ACC112 (cell line): ENCODE data around the gene DDX24.

Source experiments
- H2AFZ ChIP-seq: fragments of 200-600 bp; sonication (generic); one replicate; pipeline ENCODE4 v1.6.0; 2017; ENCODE audit warnings: antibody characterized with exemption, low read length; ENCODE audit not compliant: unreplicated experiment
- H3K27ac ChIP-seq: fragments of 200-600 bp; sonication (generic); 2 replicates; pipeline ENCODE4 v1.5.1; 2014; ENCODE audit warnings: low read depth, mild to moderate bottlenecking, antibody characterized with exemption, low read length, moderate library complexity
- H3K27me3 ChIP-seq: fragments of 200-600 bp; sonication (generic); 2 replicates; pipeline ENCODE4 v1.6.1; 2014; ENCODE audit warnings: mild to moderate bottlenecking, antibody characterized with exemption, low read length, moderate library complexity, mixed read lengths; ENCODE audit not compliant: insufficient read depth
- H3K36me3 ChIP-seq: fragments of 200-600 bp; sonication (generic); 2 replicates; pipeline ENCODE4 v1.6.1; 2016; ENCODE audit warnings: mild to moderate bottlenecking, antibody characterized with exemption, low read length, moderate library complexity, mixed read lengths; ENCODE audit not compliant: insufficient read depth
- H3K4me1 ChIP-seq: fragments of 200-600 bp; sonication (generic); one replicate; pipeline ENCODE4 v1.6.1; 2016; ENCODE audit warnings: low read length, mixed read lengths; ENCODE audit not compliant: insufficient read depth, unreplicated experiment, control insufficient read depth
- H3K4me3 ChIP-seq: fragments of 200-600 bp; sonication (generic); 2 replicates; pipeline ENCODE4 v1.5.1; 2014; ENCODE audit warnings: mild to moderate bottlenecking, low read depth, low read length
- H3K79me2 ChIP-seq: fragments of 200-600 bp; sonication (generic); one replicate; pipeline ENCODE4 v1.6.0; 2016; ENCODE audit warnings: low read length; ENCODE audit not compliant: control insufficient read depth, unreplicated experiment, insufficient read depth

The DDX24 gene

GRCh38 chr14:94021416-94022157 is 59.4 kb downstream of the DDX24 start:
- Histone ChIP-seq H3K36me3 (no peaks in the 10 kb centered on the region), H3K79me2 (no peaks in the 10 kb centered on the region), H3K4me1 (no peaks in the 10 kb centered on the region), H3K27ac (no peak overlapping the region), H3K27me3 (peaks cover 19% of the 10 kb centered on the region; the same call in 1 of the 2 replicates), H3K4me3 (no peak overlapping the region), H2AFZ (no peak overlapping the region)

GRCh38 chr14:94021001-94021400 is 60.0 kb downstream of the DDX24 start:
- no peak overlapping the region for H3K4me3 ChIP-seq
- peaks cover 24% of the 10 kb centered on the region; the same call in 1 of the 2 replicates for H3K27me3 ChIP-seq
- H3K79me2 ChIP-seq, result no peaks in the 10 kb centered on the region
- H2AFZ ChIP-seq, result no peak overlapping the region
- H3K4me1 ChIP-seq, result no peaks in the 10 kb centered on the region
- no peak overlapping the region for H3K27ac ChIP-seq
- H3K36me3 ChIP-seq, result no peaks in the 10 kb centered on the region

- Histone ChIP-seq H3K27ac (no peak overlapping the region), H3K36me3 (no peaks in the 10 kb centered on the region), H3K4me3 (no peak overlapping the region), H3K79me2 (no peaks in the 10 kb centered on the region), H3K4me1 (no peaks in the 10 kb centered on the region), H2AFZ (no peak overlapping the region), H3K27me3 (peaks cover 30% of the 10 kb centered on the region)
Measured at GRCh38 chr14:94020267-94020666, 60.7 kb downstream of the DDX24 start.

- H3K4me3 ChIP-seq, result no peak overlapping the region
- H2AFZ ChIP-seq, result no peak overlapping the region
- H3K36me3 ChIP-seq, result no peaks in the 10 kb centered on the region
- no peaks in the 10 kb centered on the region for H3K4me1 ChIP-seq
- H3K27ac ChIP-seq, result no peak overlapping the region
- H3K27me3 ChIP-seq, result peaks cover 31% of the 10 kb centered on the region
- H3K79me2 ChIP-seq, result no peaks in the 10 kb centered on the region
Measured at GRCh38 chr14:94019329-94019728, 61.7 kb downstream of the DDX24 start.

- Histone ChIP-seq H3K27me3 (peaks cover 31% of the 10 kb centered on the region), H3K36me3 (no peaks in the 10 kb centered on the region), H2AFZ (no peak overlapping the region), H3K4me3 (no peak overlapping the region), H3K27ac (no peak overlapping the region), H3K4me1 (no peaks in the 10 kb centered on the region), H3K79me2 (no peaks in the 10 kb centered on the region)
Measured at GRCh38 chr14:94018308-94018707, 62.7 kb downstream of the DDX24 start.

- H2AFZ ChIP-seq, result no peak overlapping the region
- peaks cover 33% of the 10 kb centered on the region for H3K27me3 ChIP-seq
- no peak overlapping the region for H3K27ac ChIP-seq
- no peaks in the 10 kb centered on the region for H3K79me2 ChIP-seq
- no peak overlapping the region for H3K4me3 ChIP-seq
- H3K36me3 ChIP-seq, result no peaks in the 10 kb centered on the region
- H3K4me1 ChIP-seq, result no peaks in the 10 kb centered on the region
Measured at GRCh38 chr14:94016446-94016976, 64.5 kb downstream of the DDX24 start.

- Histone ChIP-seq H3K27me3 (peaks cover 37% of the 10 kb centered on the region), H3K4me1 (no peaks in the 10 kb centered on the region), H3K27ac (no peak overlapping the region), H3K4me3 (no peak overlapping the region), H3K79me2 (no peaks in the 10 kb centered on the region), H2AFZ (no peak overlapping the region), H3K36me3 (no peaks in the 10 kb centered on the region)
Measured at GRCh38 chr14:94015223-94015622, 65.8 kb downstream of the DDX24 start.

- no peaks in the 10 kb centered on the region for H3K79me2 ChIP-seq
- H3K36me3 ChIP-seq, result no peaks in the 10 kb centered on the region
- no peak overlapping the region for H3K4me3 ChIP-seq
- H3K27ac ChIP-seq, result no peak overlapping the region
- H3K4me1 ChIP-seq, result peaks cover 3% of the 10 kb centered on the region
- H3K27me3 ChIP-seq, result peaks cover 37% of the 10 kb centered on the region
- no peak overlapping the region for H2AFZ ChIP-seq
Measured at GRCh38 chr14:94014382-94014781, 66.6 kb downstream of the DDX24 start.

- H3K36me3 ChIP-seq, result no peaks in the 10 kb centered on the region
- no peaks in the 10 kb centered on the region for H3K79me2 ChIP-seq
- H2AFZ ChIP-seq, result no peak overlapping the region
- H3K4me3 ChIP-seq, result no peak overlapping the region
- H3K27ac ChIP-seq, result no peak overlapping the region
- peaks cover 21% of the 10 kb centered on the region for H3K27me3 ChIP-seq
- H3K4me1 ChIP-seq, result peaks cover 3% of the 10 kb centered on the region
Measured at GRCh38 chr14:94011795-94012194, 69.2 kb downstream of the DDX24 start.

GRCh38 chr14:94010625-94011024 is 70.4 kb downstream of the DDX24 start:
- no peak overlapping the region for H3K4me3 ChIP-seq
- H2AFZ ChIP-seq, result no peak overlapping the region
- H3K27me3 ChIP-seq, result peaks cover 11% of the 10 kb centered on the region
- H3K79me2 ChIP-seq, result no peaks in the 10 kb centered on the region
- peaks cover 7% of the 10 kb centered on the region for H3K4me1 ChIP-seq
- H3K27ac ChIP-seq, result no peak overlapping the region
- H3K36me3 ChIP-seq, result no peaks in the 10 kb centered on the region

GRCh38 chr14:94009767-94010166 is 71.2 kb downstream of the DDX24 start:
- Histone ChIP-seq H2AFZ (no peak overlapping the region), H3K27me3 (peaks cover 6% of the 10 kb centered on the region; the same call in 1 of the 2 replicates), H3K27ac (no peak overlapping the region), H3K4me1 (peaks cover 10% of the 10 kb centered on the region), H3K79me2 (no peaks in the 10 kb centered on the region), H3K36me3 (no peaks in the 10 kb centered on the region), H3K4me3 (no peak overlapping the region)
